Measurements from ENCODE around the gene PRODH.
"Not testable (repeated sequence)": the region's sequence is repeated elsewhere in the genome, so short reads cannot be mapped to it uniquely, and the experiment has no call there.

- TF ChIP-seq CTCF, POLR2A (IDR thresholded peaks at IDR 0.05): not testable (repeated sequence)
These were observed 29.7 kb downstream of the PRODH start for GRCh38 chr22:18906410-18906745.

All from uterus (tissue), 2 donors.